DMS53 treated with DMSO at 0.1 percent for 48 hours (cell line): Measurements from ENCODE around the gene JAG1.

ENCODE experiments used
- DNase-seq: peaks from one replicate; lab custom pipeline; 2025; ENCODE audit not compliant: unreplicated experiment; lab: John Stamatoyannopoulos, UW

The JAG1 gene

DNA sequence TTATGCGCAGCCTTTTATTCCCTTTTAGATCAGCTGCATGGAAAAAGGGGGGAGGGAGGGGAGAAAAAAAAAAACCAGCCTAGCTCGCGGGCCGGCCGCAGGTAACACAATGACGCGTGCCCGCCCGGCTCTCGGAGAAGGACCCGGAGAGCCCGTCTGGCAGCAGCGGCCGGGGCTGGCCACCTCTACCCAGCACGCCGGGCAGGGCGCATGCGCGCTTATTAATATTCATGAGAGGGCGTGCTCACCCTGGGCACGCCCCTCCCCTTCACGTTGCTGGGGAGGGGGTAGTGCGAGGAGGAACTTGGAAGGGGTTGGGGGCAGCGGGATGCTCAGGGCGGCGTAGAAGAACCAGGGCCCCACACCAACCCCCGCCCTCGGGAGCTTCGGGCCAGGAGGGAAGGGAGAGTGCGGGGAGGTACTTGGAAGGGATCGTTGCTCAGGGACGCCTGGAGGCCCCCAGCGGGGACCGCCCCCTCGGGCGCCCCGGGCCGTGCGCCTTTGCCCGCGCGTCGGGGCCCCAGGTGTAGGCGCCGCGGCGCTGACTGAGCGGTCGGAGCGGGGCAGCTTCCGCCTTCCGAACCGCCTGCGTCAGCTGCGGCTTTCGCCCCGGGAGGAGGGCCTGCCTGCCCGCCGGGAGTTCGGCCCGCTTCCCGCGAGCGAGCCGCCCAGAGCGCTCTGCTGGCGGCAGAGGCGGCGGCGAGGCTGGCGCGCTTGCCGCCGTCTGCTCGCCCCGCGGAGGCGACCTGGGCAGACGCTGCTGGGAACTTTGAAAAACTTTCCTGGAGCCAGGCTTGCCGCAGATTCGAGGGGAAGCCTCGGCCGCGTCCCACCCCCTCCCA lies at the start of gene JAG1:
Gene JAG1, minus strand, starts transcription at position 158 of the 842 bp plus-strand sequence. CDS start 469 bp downstream, outside the sequence.
- peak; percentile 83 for DNase-seq

DNA sequence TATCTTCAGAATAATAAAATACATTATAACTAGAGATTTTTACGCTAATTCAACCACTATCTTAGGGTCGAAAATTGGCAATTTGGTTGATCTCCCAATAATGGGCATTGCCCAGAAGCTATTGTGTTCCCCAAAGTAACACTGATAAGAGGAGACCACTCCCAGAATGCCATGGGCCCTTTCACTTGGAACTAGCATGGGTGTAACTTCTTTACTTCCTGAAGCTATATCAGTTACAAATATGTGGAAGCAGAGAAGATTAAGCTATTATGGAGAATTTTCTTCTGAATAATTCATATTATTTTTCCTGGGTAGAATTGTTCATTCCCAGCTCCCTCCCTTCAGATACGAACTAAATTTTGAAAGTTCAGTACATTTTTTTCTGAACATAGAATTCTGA lies 48.2 kb upstream of the JAG1 start:
- DNase-seq, result no peak

DNA sequence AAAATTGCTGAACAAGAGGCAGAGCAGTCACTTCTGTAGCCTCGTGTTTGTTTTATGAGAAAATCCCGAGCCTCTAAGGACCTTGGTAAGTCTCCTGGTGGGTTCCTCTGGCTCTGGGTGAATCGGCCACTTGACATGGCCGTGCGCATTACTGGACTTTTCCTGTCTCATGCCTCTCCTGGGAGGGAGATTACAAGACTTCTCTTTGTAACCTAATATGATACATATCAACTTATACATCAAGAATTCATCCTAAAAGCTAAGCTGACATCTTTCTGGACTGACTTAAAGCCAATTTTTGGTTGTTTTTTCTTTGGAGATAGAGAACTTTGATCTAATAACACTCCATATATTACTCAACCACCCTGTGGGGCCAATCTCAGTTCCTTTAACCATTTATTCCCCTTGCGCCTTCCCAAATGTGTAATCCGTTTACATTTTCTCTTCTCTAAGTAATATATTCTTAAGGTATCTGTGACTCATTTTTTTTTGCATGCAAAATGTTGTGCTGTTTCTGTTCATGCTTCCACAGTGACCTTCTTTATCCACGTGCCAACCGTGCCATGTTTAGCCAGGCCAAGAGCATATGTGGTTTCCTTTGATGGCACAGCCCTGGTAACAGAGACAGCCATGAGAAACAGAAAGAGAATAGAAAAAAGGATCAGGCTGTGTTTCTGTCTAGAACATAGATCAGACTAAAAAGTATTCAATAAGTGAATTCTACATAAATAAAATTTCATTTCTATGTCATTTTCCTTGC lies 47.5 kb upstream of the JAG1 start:
- no peak for DNase-seq

DNA sequence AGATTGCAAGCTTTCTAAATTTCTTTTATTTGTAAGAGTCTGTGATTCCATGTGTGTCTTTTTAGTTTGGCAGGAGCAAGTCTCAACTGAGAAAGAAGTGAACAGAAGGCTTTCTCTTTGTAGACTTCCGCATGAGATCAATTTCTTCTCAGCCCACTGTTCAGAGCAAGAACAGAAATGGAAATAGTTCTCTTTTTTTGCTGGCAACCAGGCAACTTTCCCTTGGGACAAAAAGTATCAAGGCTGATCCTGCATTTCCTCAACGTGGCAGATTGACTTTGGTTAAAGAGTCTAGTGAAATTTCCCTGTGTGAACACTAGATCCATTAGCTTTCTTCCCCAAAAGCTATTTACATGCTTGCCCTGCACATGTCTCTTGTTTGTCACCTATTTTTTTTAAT lies 46.8 kb upstream of the JAG1 start:
- no peak for DNase-seq

DNA sequence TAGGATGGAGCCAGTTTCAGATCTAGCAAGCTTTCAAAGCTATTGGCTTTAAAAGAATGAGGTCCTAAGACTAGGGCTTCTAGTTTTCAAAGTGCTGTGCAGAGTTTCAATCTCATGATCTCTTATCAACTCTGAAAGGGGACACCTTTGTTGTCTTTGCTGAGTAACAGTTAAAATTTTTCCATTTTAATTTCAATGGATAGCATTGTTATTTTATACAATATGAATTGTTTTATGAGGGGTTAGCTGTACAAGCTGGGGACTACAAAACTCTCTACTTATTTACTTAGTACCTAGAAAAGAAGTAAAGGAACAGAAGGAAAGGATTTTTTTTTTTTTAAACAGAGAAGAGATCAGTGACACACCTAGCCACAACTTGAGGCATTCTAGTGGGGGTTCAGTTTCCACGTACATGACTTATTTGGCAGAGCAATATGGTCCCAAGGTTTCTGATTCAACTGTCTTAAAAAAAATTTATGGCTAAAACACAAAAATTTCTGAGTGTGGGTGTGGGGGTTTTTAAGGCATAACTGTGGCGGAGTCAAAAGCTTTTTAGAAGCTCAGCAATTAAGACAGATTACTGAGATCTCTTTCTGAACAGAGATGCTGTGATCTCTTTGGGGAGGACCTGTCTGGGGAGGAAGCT lies 46.1 kb upstream of the JAG1 start:
- no peak for DNase-seq

DNA sequence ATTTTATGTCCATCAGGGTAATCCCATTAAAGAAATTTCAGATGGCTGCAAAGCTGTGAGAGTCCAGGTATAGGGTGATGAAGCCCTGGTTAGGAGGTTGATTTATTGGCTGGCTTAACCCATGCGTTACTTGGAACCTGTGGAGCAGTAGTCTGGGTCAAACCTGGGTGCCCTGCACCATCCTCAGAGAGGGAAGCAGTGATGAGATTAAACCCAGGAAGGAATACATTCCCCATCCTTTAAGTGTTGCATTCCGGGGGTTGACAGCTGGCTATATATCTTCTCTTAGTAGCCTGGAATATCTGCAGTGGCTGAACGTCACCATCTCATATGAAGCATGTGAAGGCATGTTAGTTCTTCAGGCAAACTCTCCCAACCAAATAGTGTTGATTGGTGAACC lies 44.9 kb upstream of the JAG1 start:
- DNase-seq, result no peak

DNA sequence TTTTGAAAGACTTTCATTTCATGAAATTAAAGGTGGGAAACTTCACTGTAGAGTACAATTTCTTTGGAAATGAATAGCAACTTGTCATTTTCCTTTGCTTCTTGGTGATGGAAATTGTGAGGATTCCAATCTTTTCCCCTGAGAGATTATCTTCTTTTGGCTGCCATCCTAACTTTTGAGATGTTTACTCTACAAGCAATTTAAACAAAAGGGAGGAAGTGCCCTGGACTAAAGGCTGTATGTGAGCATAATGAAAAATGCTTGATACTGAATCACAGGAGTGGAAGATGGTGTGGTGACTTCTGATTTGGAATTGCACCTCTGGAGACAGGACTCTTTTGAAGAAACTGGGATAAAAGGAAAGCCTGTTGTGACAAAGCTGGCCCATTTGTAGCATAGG lies 43.1 kb upstream of the JAG1 start:
- no peak for DNase-seq

DNA sequence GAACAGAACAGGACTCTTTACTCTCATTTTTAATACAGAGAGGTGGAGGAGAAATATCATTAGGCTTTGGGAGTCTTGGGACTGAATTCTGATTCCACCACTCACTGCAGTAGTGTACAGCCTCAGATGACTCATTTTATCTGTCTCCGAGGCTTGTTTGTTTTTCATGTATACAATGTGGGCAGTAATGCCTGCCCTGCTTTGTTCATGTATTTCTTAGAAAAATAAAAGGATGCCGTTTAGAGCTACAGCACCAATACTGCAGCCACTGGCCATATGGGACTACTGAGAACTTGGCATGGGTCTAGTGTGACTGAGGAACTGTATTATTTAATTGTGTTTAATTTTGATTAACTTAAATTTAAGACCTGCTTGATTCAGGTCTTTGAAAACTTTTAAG lies 41.2 kb upstream of the JAG1 start:
- DNase-seq, result peak; percentile 76

DNA sequence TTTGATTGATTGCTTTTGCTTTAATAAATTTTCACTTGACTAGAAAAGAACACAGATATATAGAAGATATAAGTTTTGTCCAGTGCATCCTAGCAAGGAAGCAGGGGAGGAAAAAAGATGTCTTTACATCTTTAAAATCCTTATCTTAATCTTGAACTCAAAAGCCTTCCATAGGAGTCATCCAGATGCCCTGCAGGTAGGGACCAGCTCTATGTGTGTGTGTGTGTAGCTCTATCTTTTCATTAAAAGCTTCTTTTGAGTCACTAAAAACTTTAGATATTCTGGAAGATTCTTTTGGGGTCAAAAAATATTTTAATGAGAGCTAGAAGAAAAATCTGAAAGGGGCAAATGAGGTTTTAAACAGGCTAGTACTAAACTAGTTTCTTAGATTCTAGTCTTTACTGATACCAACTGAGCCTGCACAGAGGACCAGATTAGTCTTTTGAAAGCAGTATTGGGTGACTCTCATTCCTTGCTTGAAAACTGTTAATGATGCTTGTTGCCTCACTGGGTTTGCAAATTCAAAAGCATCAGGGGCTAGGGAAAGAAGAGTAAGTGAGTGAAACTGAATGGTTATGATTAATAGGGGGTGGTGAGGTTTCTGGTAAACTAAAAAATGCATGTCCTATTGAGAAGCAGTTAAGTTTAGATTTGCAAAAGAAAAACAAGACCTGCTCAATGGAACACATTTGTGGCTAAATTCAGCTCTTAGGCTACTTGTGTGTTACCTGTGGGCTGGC lies 40.6 kb upstream of the JAG1 start:
- DNase-seq, result no peak

DNA sequence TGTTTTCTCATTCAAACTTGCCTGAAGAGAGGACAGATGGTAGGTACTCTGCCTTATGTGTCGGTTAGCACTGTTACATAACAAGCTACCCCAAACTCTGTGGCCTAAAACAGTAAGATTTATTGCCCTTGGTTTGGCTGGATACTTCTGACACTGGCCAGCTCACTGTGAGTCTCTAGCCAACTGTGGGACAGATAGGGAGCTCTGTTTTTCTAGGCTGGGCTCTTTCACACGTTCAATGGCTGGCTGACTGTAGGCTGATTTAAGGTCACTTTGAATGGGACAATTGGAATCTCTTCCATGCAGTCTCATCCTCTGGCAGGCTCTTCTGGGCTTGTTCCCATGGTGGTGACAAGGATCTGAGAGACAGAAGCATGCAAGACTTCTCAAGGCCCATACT lies 39.4 kb upstream of the JAG1 start:
- no peak for DNase-seq

DNA sequence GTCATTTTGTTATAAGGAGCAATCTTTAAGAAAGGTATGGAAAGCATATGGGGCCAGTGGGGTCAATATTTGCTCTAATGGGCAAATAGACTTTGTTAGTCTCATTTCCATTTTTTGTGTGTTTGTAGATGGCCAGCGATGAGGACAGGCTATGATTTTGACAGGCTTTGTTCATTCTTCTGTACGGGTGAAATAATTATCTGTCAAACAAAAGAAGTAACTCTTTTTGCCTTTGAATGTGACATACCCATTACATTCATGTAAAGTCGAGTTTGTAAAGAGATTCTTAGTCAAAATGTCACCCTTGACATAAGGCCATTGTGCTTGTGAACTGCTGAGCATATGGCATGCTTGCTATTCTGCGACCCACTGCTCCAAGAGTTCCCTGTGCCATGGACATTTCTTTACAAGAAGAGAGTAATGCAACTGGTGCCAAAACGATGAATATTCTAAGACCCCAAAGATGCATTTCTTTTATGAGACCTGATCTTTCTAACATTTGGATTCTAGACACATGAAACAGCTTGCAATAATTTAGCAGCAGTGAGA lies 38.2 kb upstream of the JAG1 start:
- no peak for DNase-seq

DNA sequence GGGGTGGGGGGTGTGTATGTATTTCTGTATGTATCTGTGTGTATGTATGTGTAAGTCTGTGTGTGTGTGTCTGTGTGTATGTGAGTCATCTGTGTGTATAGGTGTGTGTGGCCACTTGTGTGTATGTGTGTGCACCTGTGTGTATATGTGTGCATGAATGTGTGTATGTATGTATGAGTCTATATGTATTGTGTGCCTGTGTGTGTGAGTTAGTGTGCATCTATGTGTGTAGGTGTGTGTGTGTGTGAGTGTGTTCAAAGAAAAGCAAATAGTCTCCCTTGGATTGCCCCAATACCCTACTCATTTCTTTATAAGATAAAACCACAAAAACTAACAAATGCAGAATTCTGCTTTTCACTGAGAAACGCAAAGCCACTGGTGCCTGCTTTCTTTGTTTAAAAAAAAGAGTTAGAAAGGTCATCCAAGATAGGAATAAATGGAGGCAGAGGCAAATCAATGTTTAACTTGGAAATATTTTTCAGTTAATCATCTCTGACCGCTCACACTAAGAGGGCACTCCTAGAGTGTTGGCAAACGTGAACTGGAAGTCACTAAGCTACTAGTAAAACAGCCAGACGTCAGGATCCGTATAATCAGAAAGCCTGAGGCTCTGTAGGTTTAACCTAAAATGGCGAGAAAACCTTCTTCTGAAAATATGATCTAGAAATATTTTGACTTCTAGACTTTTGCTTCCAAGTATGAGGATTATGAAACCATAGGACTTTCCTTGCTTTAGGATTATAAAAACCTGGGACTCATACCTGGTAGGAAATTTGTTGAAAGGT lies 37.4 kb upstream of the JAG1 start:
- no peak for DNase-seq

DNA sequence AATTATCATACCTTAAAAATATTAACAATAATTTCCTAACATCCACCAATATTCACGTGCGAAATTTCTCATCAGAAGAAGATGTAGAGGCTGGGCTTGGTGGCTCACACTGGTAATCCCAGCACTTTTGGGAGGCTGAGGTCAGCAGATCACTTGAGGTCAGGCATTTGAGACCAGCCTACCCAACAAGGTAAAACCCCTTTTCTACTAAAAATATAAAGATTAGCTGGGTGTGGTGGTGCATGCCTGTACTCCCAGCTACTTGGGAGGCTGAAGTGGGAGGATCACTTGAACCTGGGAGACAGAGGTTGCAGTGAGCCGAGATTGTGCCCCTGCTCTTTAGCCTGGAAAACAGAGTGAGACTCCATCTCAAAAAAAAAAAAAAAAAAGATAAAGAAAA lies 36.1 kb upstream of the JAG1 start:
- DNase-seq, result no peak

DNA sequence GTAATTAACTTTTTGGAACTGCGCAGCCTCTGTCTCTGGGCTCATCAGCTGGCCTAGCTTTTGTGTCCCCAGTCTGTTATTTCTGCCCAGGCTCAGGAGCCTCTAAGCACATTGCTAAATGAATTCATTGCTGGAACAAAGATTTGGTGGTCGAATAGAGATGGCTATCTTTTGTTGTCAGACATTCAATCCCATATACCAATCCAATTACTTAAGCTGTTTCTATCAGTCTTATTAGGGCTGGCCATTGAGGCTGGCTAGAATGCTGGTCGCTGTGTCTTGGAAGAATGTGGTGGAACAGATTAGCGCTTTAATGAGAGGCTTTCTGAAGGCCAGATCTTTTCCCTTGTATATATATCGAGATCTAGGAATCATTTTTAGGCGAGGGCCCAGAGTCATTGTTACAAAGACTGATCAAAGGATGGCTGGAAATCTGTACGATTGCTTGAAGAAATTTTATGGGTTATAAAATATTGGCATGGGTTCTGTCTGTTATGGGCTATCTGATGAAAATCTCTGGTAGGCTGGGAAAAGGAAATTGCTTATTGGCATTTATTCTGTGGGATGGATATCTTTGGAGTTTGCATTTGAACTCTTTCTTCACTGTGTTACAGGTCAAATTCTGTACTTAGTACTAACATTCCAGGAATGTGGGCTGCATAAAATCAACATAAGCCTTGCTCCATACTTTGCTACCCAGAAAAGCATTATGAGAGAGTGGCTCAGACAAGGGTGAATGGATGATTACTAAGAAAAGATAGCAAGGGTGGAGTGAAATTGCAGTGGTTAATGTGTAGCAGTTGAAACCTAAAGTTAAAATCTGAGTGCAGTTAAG lies 34.8 kb upstream of the JAG1 start:
- DNase-seq, result no peak

DNA sequence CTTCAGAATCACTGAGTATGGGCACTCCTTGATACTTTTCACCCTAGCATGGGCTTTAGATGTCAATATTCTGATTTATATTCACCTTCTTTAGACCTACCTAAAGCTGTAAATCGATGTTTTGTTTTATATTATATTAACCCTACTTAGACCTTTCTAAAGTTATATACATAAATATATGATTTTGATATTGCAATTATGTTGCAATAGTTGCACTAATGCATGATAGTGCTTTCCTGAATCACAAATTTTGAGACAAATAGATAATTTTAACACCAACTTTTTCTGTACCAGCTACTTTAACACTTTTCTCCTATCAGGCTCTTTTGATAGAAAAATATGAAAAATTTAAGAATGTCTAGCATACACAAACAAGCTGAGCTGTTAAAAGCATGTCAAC lies 34.0 kb upstream of the JAG1 start:
- DNase-seq, result no peak

DNA sequence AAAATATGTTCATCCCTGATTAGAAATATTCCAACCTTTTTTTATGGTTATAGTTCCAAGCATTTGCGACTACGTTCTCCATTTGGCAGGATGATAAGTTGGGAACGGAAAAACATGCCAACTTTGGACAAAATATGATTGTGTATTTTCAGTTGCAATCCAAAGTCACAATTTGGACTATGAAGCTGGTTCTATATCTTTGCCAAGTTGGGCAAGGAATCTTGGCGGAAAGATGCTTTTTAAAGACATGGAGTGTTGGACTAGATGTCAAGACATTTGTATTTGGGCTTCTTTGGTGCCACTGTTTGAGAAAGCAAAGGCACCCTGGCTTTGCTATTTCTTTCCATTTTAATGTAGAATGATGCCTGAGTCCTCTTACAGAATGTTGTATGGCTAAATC lies 33.3 kb upstream of the JAG1 start:
- no peak for DNase-seq

DNA sequence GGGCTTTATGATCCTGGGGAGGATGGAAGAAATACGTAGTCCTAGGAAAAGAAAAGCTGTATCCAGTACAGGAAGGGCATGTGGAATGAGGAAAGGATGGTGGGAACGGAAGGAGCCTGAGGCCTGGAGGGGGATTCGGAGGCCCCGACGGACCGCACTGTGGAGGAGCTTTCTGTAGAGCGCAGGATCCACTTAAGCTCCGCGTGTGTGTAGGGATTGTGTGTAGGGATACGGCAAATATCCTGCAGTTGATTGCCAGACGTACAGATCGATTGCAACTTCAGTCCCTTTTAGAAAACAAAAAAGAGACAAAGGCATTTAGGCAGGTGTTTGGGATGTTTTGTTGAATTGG lies 32.6 kb upstream of the JAG1 start:
- DNase-seq, result no peak

DNA sequence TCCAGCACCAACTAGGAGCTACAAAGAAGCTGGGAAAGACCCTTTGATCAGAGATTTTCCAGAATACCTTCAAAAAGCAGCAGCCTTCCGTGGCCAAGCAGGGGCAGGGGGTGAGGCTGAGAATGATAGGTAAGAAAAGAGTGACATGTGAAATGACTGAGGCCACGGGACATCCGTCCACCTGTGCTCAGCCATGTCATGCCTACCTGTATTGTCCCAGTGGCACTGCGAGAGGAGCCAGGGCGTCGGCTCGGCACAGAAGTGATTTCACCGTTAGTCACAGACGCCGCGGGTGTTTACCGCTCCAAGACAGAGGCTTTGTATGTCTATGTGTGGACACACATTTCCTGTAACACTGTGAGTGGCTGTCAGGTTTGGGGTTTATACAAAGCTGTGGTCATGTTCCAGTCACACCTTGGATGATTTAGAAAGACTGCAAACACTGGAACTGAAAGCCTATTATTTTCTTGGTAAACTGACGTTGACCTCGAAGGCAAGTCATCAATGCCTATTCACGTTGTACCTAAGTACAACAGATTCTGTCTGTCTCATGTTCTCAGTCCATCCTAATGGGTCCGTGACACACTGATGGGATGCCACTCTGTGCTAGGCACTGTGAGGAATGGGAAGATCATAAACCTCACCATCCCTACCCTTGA lies 32.1 kb upstream of the JAG1 start:
- DNase-seq, result no peak

DNA sequence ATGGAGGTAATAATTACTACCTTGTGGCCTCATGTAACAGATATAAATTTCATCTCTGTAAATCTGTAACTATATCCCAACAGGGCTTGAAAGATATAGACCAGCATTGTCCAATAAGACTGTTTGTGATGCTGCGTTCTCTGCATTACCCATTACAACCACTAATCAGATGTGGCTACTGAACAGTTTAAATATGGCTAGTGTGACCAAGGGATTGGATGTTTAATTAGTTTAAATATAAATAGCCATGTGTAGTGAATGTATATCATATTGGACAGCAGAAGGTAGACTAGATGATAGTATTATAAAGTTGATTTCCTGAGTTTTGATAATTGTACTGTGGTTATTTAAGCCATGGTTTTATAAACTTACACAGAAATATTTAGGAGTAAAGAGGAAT lies 27.8 kb upstream of the JAG1 start:
- no peak for DNase-seq
